Daoy (cell line): ENCODE measurements around the gene PCDHGC5. TPM values are rescaled to one million over a fixed set of nuclear protein-coding genes. Genes with fewer than 3 reads are reported as not detected.
A peak's percentile ranks its signal among the peaks of the same experiment; 100 is the strongest.

ENCODE experiments used
- DNase-seq: peaks from one replicate; pipeline ENCODE4 v3.0.0-alpha.2; 2015; ENCODE audit warnings: low read depth
- total RNA-seq: library from RNA; depleted of rRNA; stranded (reverse); fragments of >200 nt; shearing (Covaris generic); gene quantifications from 2 replicates; pipeline ENCODE4 v1.2.3, GENCODE V29; 2014

PCDHGC5 gene
- total RNA-seq, 1 experiment from 2014 or later: 0.06 TPM

DNA sequence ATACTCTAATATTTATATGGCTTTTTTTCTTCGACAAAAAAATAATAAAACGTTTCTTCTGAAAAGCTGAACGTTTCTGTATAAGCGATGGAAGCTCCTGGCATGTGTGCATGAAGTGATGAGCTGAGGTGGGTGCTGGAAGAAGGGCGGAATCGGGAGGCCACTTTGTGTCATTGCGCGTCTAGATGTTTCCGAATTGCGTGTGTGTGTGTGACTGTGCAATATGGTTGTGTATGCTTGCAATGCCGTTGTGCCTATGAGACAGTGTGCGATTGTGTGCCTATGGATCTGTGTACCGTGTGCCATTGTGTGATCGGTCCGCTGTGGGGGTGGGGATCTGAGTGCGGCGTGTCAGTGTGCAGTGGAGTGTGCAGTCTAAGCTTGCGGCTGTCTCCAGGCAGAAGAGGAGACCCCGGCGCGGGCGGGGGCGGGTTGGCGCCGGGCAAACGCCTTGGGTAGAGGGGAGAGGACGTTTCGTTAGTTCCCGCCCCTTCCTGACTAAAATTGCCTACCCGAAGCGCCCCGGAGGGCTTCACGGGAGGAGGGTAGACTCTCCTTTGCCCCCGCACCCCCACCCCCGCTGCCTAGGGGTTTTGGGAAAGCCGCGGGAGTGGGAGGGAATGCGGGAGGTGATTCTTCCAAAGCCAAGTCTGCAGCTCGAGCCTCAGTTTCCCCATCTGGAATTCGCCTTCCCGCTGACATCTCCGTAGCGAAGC, 24.2 kb downstream of the PCDHGC5 start:
- DNase-seq: peak; percentile 58

DNA sequence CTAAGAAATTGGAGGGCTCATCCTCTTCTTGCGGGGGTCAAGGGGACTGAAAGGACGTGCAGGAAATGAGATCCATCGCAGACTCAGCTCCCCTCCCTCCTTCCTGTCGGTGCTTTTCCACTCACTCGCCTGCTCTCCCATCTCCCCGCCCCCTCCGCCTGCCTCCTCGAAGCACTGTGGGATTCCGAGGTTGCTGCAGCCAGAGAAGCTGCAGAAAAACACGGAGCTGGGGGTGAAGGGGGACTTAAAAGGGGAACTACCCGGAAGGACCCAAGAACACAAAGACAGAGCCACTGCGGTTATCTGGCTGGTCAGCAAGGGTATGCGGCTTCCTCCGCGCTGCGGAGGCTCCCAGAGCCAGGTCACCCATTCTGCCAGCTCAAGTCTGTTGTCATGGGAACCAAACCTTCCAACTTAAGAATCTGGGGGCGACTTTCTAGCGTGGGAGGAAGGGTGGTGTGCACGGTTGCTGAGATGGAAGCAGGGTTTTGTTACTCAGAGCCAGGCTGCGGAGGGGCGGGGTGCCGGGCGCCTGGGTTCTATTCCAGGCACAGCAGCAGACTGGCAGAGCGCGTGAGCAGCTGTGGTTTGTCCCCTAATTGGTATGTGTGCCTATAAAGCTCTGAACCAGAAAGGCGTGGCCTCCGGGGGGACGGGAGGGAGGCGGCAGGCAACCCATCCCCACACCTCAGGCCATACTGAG, 24.9 kb downstream of the PCDHGC5 start:
- peak; percentile 88 for DNase-seq

DNA sequence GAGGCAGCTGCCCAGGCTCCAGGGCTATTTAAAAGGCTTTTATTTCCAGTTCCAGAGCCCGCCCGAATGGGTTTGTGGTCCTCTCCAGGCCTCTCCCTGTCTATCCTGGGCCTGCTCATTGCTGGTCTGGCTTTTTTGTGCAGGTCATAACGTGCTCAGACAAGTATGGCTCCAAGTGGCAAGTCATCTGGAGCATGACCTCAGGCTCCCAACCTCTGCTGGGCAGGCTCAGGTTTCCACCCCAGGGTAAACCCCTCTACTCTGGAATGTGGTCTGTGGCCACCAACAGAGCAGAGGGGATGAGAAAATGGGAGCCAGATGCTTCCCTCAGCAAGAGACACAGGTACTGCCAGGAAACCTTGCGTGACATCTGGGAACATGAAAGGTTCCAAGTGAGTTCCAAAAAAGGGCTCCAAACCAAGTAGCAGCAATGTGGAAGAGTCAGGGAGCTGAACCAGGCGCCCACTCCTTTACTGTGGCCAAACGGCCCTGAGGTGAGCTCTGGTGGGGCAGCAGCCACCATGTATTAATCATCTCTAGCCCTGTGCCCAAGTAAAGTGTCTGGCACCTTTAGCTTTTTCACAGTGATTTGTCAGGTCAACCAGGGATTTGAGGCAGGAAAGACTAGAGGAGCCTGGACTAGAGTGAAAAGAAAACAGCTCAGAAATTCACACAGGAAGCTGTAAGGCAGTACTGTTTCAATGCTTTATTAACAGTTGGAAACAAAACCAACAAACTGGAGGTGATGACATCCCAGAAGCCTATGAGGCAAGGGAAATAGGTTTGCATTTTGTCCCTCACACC, 25.7 kb downstream of the PCDHGC5 start:
- peak; percentile 92 for DNase-seq

DNA sequence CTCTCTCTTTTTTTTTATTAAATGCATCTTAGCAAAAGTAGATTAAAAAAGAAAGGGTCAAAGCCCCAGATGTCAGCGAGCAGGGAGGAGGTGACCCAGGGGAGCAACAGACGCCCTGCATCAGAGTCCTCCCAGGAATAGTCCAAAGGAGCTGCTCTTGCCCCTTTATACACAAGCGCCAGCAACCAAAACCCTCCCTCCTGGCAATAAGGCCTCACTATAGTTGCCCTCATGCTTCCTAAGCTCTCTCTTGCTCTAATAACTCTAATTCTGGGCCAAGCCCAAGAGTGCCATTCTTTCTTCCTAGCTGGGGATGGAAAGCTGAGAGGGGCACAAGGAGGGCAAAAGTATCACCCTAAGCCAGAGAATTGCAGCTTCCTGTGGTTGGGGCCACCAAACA, 26.3 kb downstream of the PCDHGC5 start:
- no peak for DNase-seq

DNA sequence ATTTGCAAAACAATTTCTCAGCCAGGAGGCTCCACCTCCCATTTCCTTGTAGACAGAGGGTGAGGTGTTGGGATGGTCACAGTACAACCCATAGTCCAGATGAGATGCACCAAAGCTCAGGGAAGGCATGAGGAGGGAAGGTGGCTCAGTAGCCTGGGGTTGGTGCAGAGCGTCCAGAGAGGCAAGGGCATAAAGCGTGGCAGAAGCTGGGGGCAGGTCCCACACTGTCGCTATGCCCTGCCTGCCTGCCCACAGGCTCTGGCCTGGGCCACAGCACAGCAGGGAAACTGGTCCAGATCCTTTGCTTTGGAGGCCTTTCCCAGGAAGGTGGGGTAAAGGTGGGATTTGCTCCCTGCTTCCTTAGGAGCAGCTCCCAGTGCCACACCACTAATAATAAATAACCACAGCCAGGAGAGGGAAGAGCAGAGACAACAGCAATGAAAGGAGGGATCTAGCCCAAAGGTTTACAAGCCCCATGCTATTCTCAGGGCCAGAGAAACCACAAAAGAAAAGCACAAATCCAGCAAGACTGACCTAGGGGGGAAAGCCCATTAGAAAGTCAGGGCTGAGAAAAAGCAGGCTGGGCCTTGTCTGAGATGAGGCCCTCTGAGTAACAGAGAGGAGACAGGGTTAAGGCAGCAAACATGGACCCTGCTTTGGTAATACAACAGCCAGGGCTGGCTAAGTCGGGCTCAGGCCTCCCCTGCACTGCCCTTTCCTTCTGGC, 27.2 kb downstream of the PCDHGC5 start:
- no peak for DNase-seq

DNA sequence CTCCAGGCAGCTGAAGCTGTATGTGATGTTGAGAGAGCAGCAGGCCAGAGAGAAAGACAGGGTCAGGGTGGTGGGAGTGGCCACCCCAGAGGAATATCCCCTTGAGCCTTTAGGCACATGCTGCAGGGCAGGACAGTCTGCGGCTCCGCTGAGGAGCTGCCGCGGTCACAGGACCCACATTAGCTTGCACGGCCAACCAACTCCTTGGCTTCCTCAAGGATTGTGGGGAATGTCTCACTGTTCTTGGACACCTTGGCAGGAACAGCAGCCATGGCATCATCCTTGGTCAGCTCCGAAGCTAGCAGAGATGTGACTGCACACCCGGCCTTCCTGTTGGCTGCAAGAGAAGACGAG, 27.8 kb downstream of the PCDHGC5 start:
- DNase-seq: no peak

DNA sequence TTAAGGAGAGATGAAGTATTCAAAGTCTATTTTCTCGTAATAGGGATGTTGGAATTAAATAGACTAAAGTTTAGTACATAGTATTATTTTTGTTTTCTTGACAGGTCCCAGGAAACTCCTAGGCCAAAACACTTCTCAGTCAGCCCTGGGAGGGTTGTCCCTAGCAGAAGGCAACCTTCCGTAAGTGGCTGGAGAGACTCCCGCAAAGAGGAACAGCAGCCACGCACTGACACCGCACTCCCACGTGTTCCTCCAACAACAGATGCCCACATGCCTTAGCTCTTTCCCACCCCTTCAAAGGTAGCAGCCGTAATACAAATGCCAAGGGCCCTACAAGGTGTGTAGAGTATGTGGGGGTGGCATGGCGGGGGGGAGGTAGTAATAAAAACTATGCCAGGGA, 28.4 kb downstream of the PCDHGC5 start:
- no peak for DNase-seq

DNA sequence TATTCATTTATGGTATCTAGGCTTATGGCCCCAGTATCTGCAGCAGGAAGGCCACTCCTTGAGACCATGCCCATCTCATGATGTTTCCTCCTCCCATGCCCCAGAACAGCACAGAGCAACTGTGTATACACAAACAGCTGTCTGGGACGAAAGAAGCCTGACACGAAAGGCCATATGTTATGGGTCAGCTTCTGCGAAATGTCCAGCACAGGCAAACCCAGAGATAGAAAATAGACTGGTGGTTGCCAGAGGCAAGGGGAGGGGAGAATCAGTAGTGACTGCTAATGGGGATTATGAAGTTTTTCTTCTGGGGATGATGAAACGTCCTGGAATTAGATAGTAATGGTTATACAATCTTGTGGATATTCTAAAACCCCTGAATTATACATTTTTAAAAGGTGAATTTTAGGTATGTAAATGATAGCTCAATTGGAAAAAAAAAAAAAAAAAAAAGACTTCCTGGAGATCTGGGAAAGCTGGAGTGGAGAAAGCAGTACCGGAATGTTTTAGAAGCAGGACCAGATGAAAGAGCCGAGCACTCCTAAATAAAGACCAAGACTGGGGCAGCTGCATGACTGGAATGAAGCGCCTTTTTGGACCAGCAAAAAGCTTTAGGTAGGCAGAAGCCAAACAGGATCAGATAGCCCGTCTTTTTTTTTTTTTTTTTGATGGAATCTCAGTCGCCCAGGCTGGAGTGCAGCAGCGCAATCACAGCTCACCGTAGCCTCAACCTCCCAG, 29.2 kb downstream of the PCDHGC5 start:
- DNase-seq: no peak

DNA sequence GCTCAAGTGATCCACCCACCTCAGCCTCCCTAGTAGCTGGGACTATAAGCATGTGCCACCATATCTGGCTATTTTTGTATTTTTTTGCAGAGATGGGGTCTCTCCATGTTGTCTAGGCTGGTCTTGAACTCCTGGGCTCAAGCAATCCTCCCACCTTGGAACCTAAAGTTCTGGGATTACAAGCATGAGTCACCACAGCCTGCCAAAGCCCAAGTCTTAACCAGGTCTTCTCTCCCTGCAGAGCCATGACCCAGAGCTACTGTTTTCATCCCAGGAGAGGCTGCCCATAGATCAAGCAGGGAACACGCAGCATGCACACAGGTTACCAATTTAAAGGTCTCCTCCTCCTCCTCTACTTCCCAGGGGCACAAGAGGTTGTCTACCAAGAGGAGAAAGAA, 29.7 kb downstream of the PCDHGC5 start:
- no peak for DNase-seq

DNA sequence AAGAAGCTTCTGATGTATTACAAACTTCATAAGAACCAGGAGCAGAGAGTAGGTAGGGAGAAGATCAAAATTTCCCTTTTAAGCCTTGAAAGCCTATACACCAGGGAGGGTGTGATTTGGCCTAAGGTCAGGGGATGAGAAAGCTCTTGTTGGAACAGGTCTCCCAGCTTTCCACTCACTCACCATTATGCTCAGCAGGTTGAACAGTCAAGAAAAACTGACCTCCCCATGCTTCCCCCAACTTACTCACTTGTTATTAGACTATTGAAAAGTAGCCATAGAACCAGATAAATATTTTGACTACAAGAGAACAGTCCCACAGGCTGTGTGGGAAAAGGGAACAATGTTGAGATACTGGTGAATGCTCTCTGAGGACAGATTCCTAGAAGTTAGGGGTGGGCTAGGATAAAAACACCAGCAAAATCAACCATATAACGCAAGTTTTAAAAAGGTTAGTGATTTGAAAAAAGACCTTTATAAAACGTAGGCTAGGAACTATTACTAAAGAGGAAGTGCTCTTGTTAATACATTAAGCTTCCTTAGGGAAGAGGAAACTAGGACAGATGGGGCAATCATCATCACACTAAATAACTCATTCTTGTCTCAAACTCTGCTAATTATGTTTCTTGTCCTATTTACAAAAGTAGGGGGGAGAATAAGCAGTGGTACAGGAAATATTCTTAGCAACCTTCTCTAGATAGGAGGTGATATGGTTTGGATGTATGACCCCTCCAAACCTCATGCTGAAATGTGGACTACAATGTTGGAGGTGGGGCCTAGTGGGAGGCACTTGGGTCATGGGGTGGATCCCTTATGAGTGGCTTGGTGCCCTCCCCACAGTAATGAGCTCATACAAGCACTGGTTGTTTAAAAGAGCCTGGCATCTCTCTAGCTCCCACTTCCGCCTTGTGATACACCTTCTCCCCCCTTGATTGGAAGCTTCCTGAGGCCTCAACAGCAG, 31.0 kb downstream of the PCDHGC5 start:
- no peak for DNase-seq

DNA sequence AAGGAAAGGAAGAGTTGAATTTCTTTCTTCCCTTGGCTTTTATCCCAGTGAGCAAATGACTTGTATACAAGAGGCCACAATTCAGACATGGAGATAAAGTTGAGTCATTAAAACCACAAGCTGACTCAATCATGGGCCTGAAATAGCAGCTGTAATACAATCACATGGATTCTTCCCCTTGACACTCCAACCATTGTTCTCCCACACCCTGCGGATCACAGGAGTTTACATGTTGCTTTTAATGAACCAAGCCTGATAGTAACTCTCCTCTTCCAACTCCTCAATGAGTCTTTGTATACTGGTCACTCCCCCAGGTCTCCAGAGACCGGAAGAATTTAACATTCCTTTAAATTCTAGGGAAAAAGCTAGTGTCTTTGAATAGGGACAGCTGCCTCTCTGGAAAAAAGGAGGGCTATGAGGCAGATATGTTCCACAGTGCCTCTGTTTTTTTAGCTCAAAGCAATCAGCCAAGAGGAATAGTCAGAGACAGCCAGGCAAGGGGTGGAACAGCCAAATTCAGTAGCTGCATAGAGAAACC, 32.4 kb downstream of the PCDHGC5 start:
- DNase-seq: peak; percentile 96

DNA sequence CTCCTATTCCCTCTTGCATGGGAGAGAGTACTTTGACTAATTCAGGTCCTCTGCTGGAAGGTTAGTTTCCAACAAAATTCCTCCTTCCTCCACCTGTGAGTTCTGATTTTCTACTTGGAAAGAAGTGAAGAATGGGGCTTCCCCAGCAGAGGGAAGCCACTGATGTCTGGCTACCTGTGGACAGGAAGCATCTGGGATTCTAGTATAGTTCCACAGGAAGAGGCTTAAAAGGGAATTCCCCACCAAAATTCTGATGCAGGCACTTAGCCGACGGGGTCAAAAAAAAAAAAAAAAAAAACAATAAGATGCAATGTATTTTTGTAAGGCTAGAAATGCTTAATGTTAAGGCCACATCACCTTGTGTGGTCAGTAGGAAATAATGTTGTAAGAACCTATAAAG, 33.4 kb downstream of the PCDHGC5 start:
- no peak for DNase-seq

DNA sequence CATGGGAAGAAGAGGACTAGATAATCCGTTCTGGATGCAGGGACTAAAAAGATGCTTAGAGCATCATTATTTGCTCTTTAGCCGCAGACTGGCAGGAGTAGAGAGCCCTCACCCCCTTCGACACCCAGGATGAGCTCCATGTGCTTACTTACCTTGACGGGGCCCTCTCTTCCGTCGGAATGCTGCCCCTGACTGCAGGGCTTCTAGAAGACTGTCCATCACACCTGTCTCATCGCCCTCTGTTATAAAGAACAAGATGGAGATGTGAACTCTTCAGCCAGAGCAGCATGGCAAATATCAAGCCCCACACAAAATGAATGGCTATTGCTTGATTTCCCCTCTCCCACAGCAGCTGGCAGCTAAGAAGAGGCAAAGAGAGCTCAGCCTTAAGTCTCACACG, 35.1 kb downstream of the PCDHGC5 start:
- DNase-seq: no peak

DNA sequence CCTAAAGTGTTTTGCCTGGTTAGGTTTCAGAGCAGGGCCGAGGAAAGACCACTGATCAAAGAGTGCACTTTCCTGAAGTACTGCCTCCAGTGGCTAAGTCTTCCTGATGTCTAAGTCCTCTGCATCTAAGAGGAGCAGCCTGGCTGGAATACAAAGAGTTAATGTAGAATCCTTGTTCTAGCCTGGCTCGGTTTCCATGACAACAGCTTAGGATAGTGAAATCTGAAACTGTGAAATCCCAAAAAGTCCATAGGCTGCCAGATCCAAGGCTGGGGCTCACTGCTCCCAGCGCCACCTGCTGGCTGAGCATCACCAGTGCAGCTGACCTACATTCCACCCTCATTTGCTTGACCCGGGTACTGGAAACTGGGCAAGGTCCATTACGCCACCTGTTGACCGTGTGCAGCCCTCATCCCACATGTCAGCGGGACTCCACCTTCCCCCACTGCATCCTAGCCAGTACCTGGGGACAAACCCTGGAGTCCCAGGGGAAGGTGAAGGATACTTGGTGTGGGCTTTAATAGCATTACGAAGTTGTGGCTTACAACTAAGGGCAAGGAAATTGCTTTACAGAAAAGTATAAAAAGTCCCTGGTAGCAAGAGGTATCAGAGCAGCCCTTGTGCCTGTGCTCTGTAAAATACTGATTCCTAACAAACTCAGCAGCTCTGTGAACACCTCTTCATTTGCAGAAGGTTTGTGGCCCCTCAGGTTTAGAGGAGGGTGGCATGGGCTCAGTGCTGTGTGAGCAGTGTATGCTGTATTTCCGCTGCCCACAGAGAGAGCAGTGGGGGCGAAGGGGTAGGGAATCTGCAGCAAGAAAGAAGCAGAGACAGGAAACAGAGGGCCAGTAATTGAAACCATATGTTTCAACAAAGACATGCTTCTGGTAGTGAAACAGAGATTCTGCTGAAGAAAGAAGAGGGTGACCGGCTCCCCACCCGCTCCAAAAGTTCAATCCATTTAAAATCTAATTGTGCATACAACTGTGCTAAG, 36.0 kb downstream of the PCDHGC5 start:
- peak; percentile 93 for DNase-seq

DNA sequence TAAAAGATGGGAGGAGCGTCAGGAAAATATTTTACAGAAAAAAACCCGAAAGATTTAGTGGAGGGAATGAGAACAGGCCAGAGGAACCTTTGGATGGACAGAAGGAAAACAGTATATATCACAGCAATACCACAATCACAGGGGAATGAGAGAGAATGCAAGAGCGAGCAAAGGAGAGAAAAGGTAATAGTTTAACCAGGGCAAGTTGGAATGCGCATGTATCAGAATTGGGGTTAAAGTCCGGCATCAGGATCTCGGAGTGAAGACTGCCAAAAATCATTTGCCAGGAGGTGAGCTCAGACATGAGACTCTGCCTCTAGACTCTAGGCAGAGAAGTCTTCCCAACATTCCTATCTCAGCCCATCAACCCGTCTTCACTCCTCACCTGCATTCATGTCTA, 36.8 kb downstream of the PCDHGC5 start:
- no peak for DNase-seq

DNA sequence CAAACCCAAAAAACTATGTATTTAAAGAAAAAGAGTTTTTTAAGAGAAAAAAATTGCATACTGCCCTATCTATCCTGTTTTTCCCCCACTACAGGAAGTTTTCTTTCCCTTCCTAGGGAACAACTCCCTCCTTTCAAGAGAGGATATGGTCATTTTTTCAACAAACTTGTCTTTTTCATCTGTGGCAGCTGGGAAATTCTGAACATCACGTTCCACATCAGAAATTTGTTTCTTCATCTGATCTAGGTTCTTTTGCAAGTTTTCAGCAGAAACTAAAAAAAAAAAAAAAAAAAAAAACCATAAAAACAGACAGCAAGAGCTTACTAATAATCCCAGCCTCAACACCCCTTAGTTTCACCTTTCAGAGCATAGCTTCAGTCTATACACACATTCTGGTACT, 38.5 kb downstream of the PCDHGC5 start:
- no peak for DNase-seq

DNA sequence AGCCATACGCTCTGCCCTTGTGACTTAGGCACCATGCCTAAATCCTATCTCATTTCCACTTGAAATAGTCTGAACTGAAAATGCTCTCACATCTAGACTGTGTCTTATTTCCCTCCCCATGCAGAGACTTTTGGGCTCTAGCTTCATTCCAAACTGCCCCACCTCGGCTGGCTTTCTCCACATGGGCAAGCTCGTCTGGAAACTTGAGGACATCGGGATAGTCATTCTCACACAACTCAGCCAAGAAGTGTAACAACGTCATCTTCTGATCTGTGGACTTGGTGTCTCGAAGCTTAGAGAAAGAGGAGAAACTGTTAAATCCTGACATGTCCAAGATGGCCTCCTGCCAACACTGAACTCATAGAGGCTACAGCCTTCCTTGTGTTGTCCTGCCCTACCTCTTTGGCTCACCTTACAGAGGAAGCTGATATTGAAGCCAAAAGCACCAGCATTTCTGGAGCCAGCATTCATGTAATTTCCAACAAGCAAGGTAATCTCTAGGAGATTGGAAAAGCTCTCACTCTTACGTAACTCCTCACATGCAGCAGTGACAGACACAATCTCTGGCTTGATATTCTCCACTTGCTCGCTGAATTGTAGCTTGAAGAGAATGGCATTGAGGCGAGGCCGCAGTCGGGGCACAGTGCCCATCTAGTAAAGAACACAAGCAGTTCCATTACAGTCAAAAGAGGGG, 39.6 kb downstream of the PCDHGC5 start:
- no peak for DNase-seq

DNA sequence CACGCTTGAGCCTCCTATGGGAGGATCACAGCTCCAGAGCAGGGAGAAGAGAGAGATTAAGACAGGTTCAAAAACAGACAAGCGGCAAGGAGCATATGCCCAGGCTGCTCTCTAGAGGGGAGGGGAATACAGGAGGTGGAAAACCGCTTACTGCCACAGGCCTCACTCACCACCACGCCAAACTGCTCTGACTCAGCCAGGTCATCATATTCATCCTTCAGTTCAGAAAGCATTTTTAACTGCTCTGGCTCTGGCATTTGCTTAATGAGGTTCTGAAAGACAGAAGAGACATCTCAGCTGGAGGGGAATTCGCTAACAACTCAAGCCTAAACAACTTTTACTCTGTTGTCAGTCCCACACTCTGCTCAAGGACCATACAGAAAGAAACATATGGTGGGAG, 40.1 kb downstream of the PCDHGC5 start:
- DNase-seq: peak; percentile 68
